Activated CD4-positive, alpha-beta T cell treated with anti-CD3 and anti-CD28 coated beads, Interleukin-2, amount 10 ng/mL, durations not matched to agents 7 days and 5 days (primary cell): ENCODE results near the gene CUTA. TPM values are rescaled to one million over a fixed set of nuclear protein-coding genes. Genes with fewer than 3 reads are reported as not detected.

Experiments used
- CTCF ChIA-PET: fragments of 350-600 bp; sonication (Branson Sonifier 250); formaldehyde crosslinking; loops from one replicate; lab custom pipeline; 2021; ENCODE audit warnings: antibody characterized with exemption; lab: Charles Lee
- POLR2A ChIA-PET: fragments of 350-600 bp; sonication (Branson Sonifier 250); formaldehyde crosslinking; loops from one replicate; lab custom pipeline; 2021; ENCODE audit warnings: antibody characterized with exemption; lab: Charles Lee
- DNase-seq: peaks from one replicate; pipeline ENCODE4 v3.0.0-alpha.2; 2020
- H3K27ac Mint-ChIP-seq: one replicate; pipeline ENCODE4 v1.8.0; 2021; ENCODE audit warnings: mild to moderate bottlenecking, moderate library complexity, mixed read lengths
- H3K27me3 Mint-ChIP-seq: one replicate; pipeline ENCODE4 v1.8.0; 2021; ENCODE audit warnings: mixed read lengths
- H3K36me3 Mint-ChIP-seq: one replicate; pipeline ENCODE4 v1.8.0; 2021; ENCODE audit warnings: low read depth, mixed read lengths
- H3K4me1 Mint-ChIP-seq: one replicate; pipeline ENCODE4 v1.8.0; 2021; ENCODE audit warnings: mixed read lengths
- H3K4me3 Mint-ChIP-seq: one replicate; pipeline ENCODE4 v1.8.0; 2021; ENCODE audit warnings: mild to moderate bottlenecking, moderate library complexity, mixed read lengths
- H3K9me3 Mint-ChIP-seq: one replicate; pipeline ENCODE4 v1.8.0; 2021; ENCODE audit warnings: mixed read lengths
- total RNA-seq, 2 experiments: library from RNA; stranded (reverse); gene quantifications; one replicate each; pipeline ENCODE4 v1.2.3, GENCODE V29; 2021

Gene CUTA
- total RNA-seq, 2 experiments from 2014 or later = 191 to 207 TPM

DNA sequence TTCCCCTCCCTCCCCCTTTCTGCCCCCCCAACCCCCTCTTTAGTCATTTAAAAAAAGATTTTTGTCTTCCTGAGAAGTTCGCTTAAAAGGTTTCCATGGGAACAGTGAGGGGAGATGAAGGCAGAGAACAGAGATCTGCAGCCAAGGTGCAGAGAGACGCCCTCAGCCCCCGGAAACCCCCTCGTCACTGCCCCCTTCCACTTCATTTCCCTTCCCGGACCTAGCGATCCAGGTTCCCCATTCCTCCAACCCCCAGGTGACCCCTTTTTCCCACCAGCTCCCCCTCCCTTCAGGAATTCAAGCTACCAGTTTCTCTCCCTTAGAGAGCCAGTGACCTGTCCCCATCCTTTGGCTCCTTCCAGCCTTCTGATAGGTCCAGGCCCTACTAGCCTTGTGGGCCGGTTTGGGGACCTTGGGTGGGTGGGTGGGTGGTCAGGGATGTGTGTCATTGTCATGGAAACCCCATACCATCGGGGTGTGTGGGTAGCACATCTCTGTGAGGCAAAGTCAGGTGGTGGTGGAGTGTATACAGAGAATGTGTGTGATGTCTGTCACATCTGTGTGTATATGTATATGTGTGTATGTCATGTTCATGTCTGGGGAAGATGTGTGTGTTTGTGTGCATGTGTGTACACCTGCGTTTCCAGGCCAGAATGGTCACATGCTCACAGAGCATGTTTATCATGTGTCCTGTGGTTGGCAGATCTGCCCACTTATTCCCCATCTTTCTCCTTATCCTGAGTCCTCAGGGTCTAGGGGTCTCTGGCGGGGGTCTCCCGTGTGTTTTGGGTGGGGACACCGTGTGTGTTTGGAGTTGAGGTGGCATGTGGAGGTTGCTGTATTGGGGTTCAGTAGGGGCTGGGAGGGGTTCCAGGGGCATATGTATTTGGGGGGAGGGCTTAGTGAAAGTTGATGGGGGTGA is 8.9 kb upstream of the CUTA start:
- ChIA-PET POLR2A (no interaction called here), CTCF (interaction anchor here (0.6 to 1.6 kb wide), 4 partner anchors 9 to 926 kb away, joined by 3 to 4 read pairs (median 3); partner anchors contain the start of gene CUTA)
- peak overlapping the region; percentile 90 for H3K27ac Mint-ChIP-seq
- peak overlapping the region; percentile 88 for H3K4me3 Mint-ChIP-seq
- peak; percentile 41 for DNase-seq
- peaks cover 18% of the 10 kb centered on the region for H3K36me3 Mint-ChIP-seq
- H3K4me1 Mint-ChIP-seq = peaks cover 80% of the 10 kb centered on the region
- no peaks in the 10 kb centered on the region for H3K9me3 Mint-ChIP-seq
- H3K27me3 Mint-ChIP-seq = no peaks in the 10 kb centered on the region

DNA sequence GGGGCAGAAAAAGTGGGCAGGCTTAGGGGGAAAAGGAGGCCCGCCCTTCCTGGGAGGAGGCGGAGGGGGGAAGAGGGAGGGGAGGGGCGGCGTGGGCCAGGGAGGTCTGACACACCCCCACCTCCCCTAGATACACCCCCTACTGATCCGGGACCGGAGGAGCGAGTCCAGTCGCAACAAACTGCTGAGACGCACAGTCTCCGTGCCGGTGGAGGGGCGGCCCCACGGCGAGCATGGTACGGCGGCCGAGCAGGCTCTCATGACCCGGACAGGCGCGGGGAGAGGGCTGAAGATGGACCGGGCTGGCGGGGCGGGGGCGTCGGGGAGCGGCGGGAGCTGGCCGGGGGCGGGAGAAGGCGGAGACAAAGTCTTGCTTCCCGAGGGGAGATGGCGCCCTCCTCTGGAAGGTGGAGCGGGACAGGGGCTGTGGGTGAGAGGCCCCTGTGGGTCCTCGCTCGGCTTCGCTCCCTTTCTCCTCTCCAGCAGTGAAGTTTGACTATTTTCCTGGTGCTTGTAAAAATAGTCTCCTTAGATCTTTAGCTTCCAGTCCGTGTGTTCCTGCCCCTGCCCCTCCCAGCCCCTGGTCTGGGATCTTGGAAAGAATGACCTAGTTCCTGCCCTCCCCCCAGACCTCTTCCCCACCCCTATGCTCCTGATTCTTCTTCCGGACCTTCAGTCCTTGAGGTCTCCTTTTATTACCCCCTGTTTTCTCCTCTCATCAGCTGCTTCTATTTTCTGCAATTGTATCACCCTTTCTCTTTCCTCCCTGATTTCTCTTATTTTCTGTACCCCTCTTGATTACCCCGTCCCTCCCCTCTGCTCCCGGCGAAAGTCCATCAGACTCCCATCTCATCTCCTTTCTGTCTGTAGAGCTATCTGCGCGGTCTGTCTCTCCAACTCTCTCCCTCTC is 8.0 kb upstream of the CUTA start:
- CTCF ChIA-PET = interaction anchor here (0.6 to 1.7 kb wide), 9 partner anchors 8 to 927 kb away, joined by 3 to 7 read pairs (median 4); partner anchors contain the start of genes CUTA and ZBTB9

DNA sequence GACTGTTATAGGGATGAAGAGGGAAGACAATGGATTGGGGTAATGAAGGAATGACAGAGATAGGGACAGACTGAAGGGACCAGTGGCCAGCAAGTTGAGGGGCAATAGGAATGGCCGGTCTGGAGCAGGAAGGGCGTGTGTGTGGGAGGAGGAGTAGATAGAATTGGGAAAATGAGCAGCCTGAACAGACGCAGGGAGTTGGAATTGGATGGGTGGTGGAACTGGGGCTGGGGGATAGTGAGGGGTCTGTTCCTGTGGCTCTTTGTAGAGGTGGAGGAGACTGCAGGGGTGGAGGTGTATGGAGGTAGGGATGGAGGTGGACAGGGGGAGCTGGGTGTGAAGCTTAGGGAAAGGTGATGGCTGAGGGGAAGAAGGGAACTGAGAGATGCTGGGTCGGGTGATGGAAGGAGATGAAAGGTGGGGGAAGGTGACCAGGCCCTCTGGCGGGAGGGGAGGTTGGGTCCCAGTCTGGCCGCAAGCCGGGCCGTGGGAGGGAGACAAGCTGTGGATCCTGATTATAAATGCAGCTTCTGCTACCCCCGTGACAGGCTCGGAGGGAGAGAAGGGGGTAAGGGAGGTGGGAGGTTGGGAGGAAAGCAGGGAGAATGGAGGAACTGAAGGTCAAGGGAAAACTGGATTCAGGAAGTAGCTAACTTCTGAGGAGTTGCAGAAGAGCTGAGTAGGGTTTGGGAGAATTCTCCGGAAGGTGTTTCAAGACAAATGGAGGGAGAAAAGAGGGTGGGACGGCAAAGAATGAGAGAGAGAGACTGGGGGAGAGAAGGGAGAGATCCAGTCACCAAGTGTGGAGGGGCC is 7.2 kb upstream of the CUTA start:
- POLR2A ChIA-PET = no interaction called here
- H3K4me3 Mint-ChIP-seq = peak overlapping the region; percentile 88

More for the DNA sequence above, 8.0 kb upstream of the CUTA start:
- POLR2A ChIA-PET = no interaction called here
- Mint-ChIP-seq H3K4me1 (peaks cover 80% of the 10 kb centered on the region), H3K27me3 (peaks cover 3% of the 10 kb centered on the region), H3K4me3 (peak overlapping the region; percentile 88), H3K36me3 (peaks cover 18% of the 10 kb centered on the region), H3K27ac (peak overlapping the region; percentile 90), H3K9me3 (no peaks in the 10 kb centered on the region)
- peak; percentile 82 for DNase-seq

DNA sequence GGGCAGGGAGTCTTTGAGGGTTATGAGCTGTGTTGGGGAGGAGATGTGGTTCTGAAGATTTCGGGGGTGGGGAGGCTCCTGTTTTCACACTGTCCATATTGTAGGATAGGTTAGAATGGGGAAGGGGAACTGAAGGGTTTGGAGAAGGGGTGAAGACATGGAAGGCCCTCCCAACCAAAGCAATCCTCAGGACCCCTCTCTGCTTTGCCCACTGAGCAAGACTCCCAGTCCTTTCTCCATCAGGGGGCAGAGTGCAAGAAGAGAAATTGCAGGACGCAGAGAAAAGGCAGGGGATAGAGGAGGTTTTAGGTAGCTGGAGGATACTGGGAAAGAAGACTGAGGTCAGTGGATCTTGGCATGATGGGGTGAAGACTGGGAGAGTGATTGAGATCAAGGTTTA is 5.9 kb upstream of the CUTA start:
- ChIA-PET CTCF (no interaction called here), POLR2A (no interaction called here)
- Mint-ChIP-seq H3K4me3 (peak overlapping the region; percentile 88), H3K9me3 (no peaks in the 10 kb centered on the region), H3K4me1 (peaks cover 72% of the 10 kb centered on the region), H3K36me3 (peaks cover 18% of the 10 kb centered on the region), H3K27me3 (peaks cover 3% of the 10 kb centered on the region), H3K27ac (no peak overlapping the region)
- DNase-seq = no peak

More for the DNA sequence above, 7.2 kb upstream of the CUTA start:
- Mint-ChIP-seq H3K36me3 (peaks cover 18% of the 10 kb centered on the region), H3K4me1 (peaks cover 73% of the 10 kb centered on the region), H3K9me3 (no peaks in the 10 kb centered on the region), H3K27me3 (peaks cover 3% of the 10 kb centered on the region), H3K27ac (peak overlapping the region; percentile 90)
- no peak for DNase-seq
- CTCF ChIA-PET = interaction anchor here (0.6 to 1.7 kb wide), 7 partner anchors 7 to 156 kb away, joined by 3 to 7 read pairs (median 4); partner anchors contain the start of genes CUTA and ZBTB9

DNA sequence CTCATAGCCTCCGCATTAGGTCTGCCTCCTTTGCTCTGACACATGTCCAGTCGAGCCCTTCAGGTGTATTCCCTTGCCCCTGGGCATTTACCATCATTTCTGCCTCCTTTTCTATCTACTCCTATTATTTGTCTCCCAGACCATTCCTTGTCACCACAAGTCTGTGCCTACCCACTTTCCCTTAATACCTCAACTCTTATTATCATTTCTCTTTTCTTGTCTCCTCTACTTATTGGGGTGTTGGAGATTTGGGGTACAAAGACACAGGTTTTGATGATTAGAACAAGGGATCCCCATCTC is 3.4 kb upstream of the CUTA start:
- H3K4me1 Mint-ChIP-seq = peaks cover 68% of the 10 kb centered on the region
- H3K27me3 Mint-ChIP-seq = peaks cover 3% of the 10 kb centered on the region
- ChIA-PET CTCF (no interaction called here), POLR2A (no interaction called here)
- peak overlapping the region; percentile 34 for H3K4me3 Mint-ChIP-seq
- DNase-seq = no peak
- peaks cover 23% of the 10 kb centered on the region for H3K36me3 Mint-ChIP-seq
- H3K9me3 Mint-ChIP-seq = no peaks in the 10 kb centered on the region
- H3K27ac Mint-ChIP-seq = peak overlapping the region; percentile 2

DNA sequence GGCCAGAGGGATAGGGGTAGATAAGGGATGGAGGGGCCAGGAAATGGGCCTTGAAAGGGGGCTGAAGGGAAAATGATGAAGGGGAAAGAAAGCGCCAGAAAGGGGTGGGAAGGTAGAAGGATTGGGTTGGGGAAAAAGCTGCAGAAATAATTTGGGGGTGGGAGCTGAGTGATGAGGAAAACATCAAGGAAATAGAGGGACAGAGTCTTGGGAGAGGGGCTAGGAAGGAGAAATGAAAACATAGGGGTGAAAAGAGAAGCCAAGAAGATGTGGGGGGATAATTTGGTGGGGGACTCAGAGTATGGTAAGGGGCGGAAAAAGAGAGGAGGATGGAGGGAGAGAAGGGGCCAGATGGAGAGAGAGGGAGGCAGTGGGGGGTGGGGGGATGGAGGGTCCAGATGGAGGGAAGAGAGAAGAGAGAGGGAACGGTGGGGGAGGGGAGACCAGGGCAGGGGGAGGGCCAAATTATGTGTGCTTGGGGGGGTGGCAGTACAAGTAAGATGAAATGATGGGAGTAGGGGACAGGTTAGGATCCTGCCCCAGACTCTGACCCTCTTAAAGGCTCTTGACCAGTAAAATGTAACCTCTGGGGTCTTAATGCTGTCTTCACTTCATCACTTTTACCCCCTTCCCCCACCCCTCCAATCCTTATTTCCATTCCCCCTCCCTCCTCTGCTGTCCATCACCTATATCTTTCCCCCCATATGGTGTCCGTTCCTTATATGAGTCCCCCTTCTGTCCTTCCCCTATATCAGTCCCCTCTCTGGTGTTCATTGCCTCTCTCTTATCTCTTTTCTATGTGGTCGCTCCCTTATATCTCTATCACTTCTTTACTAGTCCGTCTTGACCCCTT is 2.8 kb upstream of the CUTA start:
- Mint-ChIP-seq H3K4me1 (peaks cover 72% of the 10 kb centered on the region), H3K27ac (peak overlapping the region; percentile 31), H3K27me3 (peaks cover 3% of the 10 kb centered on the region), H3K4me3 (peak overlapping the region; percentile 53), H3K9me3 (no peaks in the 10 kb centered on the region), H3K36me3 (peaks cover 24% of the 10 kb centered on the region)
- CTCF ChIA-PET = interaction anchor here (3.9 kb wide), 1 partner anchor 10 kb away, joined by 28 read pairs; no protein-coding TSS in a partner anchor
- POLR2A ChIA-PET = no interaction called here
- no peak for DNase-seq

DNA sequence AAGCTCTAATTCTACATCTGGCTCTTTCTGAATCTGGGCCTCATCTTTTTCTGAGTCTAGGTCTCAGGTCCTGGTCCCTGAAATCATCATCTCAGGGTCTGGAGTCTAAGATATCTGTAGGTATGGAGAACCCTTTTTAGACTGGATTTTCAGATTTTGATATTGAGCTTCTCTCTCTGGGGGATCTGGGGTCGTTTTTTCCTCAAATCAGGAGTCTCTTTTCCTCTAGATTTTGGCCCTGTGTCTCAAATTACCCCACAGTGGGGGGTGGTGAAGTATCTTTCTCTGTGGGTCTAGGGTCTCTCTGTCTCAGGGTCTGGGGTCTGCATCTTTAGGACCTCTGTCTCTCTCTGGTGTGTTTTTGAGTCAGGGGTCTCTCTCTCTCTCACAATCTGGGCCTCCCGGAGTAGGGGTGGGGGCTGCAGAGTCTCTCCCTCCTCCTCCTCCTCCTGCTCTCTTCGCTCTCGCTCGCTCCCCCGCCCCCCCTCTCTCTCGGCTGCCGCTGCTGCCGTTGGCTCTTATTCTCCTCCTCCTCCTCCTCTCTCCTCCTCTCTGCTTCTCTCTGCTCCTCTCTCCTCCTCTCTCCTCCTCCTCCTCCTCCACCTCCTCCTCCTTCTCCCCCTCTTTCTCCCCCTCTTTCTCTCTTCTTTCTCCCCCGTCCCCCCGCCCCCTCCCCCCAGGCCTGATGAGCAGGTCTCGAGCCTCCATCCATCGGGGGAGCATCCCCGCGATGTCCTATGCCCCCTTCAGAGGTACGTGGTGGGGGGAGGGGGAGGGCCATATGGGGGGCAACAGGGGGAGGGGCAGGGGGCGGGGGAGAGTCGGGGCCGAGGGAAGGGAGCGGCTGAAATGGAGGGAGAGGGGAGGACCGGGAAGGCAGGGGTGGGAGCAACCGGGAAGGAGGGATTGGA is 1.9 kb upstream of the CUTA start, which contains the start of gene SYNGAP1:
Gene SYNGAP1 (plus strand): TSS at position 486 of the 911 bp plus-strand sequence. CDS start 200 bp downstream, at position 686.
- ChIA-PET POLR2A (interaction anchor here (0.7 kb wide), 1 partner anchor 10 kb away, joined by 3 read pairs; no protein-coding TSS in a partner anchor), CTCF (interaction anchor here (0.6 to 3.9 kb wide), 5 partner anchors 10 to 176 kb away, joined by 3 to 28 read pairs (median 3); no protein-coding TSS in a partner anchor)
- Mint-ChIP-seq H3K27ac (peak within 1 kb of the TSS; percentile 97), H3K4me1 (peaks cover 71% of the 10 kb centered on the region), H3K27me3 (peaks cover 3% of the 10 kb centered on the region), H3K36me3 (peaks cover 25% of the 10 kb centered on the region), H3K4me3 (peak within 1 kb of the TSS; percentile 95), H3K9me3 (no peaks in the 10 kb centered on the region)
- peak; percentile 56 for DNase-seq

DNA sequence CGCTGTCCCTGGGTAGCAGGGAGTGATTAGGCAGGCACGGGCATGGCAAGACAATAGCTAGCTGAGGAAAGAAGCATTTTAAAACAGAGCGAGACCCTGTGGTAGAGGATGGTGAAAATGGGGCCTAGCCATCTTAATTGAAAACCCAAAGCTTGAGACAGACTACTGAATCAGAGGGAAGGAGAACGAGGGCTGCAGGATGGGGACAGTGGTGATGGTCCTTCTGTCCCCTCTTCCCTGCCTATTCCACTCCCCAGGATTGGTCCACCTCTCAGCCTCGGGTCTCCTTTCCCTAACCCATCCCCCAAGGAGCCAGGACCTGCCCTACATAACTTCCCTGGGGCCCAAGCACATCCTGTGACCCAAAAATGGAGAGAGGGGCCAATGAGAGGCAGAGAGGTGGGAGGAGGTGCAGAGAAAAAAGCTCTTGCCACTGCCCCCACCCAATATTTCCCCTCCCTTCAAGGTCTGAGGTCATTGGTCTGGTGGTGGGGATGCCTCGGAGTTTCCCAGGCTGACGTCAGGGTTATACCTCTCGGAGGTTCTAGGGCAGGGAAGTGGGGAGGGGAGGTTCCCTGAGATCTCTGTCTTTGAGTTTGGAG is 884 bp upstream of the CUTA start:
- Mint-ChIP-seq H3K4me1 (peaks cover 71% of the 10 kb centered on the region), H3K27me3 (peaks cover 3% of the 10 kb centered on the region), H3K9me3 (no peaks in the 10 kb centered on the region), H3K27ac (peak overlapping the region; percentile 97), H3K36me3 (peaks cover 25% of the 10 kb centered on the region), H3K4me3 (peak overlapping the region; percentile 95)
- CTCF ChIA-PET = interaction anchor here (0.6 to 3.9 kb wide), 9 partner anchors 9 to 282 kb away, joined by 3 to 28 read pairs (median 3); no protein-coding TSS in a partner anchor
- POLR2A ChIA-PET = no interaction called here
- DNase-seq = peak; percentile 45

DNA sequence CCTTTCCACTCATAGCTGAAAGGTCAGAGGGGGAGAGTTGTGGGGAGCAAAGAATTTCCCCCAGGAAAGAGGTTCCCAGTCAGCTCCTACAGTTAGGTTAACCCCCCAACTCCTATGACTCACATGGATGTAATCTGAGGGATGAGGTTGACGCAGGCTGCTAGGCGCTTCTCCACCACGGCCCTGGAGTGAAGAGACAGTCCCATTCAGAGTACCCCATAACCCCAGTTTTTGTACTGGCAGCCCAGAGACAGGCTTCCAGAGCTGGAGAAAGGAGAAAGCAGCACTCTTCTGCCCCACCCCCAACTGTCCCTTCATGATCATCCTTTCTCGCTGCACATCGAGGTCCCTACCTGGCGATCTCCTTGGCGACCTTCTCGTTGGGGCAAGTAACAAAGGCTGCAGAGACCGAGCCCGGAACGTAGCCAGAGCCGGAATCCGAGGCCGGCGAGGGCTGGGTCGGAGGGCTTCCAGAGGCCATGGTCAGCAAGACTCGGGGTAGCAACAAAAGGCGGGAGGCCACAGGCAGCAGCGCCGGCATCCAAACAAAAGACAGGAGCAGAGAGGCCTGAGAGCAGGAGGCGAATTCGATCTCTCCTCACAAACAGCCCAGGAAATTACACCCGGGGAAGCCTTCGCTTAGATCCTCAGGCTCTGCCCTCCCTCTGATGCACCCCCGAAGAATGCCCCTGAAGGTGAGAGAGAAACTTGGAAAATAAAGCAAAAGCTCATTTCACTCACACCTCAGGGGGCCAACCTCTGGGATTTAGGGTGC is 592 bp downstream of the CUTA start:
- H3K36me3 Mint-ChIP-seq = peaks cover 30% of the 10 kb centered on the region
- no peaks in the 10 kb centered on the region for H3K9me3 Mint-ChIP-seq
- peaks cover 3% of the 10 kb centered on the region for H3K27me3 Mint-ChIP-seq
- H3K4me3 Mint-ChIP-seq = peak overlapping the region; percentile 95
- CTCF ChIA-PET = interaction anchor here (0.9 to 3.9 kb wide), 5 partner anchors 9 to 162 kb away, joined by 3 to 28 read pairs (median 4); no protein-coding TSS in a partner anchor
- H3K27ac Mint-ChIP-seq = peak overlapping the region; percentile 97
- H3K4me1 Mint-ChIP-seq = peaks cover 73% of the 10 kb centered on the region
- no peak for DNase-seq
- POLR2A ChIA-PET = interaction anchor here (0.7 kb wide), 1 partner anchor 169 kb away, joined by 6 read pairs; no protein-coding TSS in a partner anchor
